HG03442 (cell line): ENCODE measurements around the gene ZYX.
"Not testable (repeated sequence)": the region's sequence is repeated elsewhere in the genome, so short reads cannot be mapped to it uniquely, and the experiment has no call there.

Source experiments
- ATAC-seq: cut with Tn5 transposase; IDR thresholded peaks from one replicate; pipeline ENCODE4 v1.9.1; 2021; ENCODE audit warnings: mild to moderate bottlenecking, moderate library complexity; ENCODE audit not compliant: unreplicated experiment

ZYX gene

DNA sequence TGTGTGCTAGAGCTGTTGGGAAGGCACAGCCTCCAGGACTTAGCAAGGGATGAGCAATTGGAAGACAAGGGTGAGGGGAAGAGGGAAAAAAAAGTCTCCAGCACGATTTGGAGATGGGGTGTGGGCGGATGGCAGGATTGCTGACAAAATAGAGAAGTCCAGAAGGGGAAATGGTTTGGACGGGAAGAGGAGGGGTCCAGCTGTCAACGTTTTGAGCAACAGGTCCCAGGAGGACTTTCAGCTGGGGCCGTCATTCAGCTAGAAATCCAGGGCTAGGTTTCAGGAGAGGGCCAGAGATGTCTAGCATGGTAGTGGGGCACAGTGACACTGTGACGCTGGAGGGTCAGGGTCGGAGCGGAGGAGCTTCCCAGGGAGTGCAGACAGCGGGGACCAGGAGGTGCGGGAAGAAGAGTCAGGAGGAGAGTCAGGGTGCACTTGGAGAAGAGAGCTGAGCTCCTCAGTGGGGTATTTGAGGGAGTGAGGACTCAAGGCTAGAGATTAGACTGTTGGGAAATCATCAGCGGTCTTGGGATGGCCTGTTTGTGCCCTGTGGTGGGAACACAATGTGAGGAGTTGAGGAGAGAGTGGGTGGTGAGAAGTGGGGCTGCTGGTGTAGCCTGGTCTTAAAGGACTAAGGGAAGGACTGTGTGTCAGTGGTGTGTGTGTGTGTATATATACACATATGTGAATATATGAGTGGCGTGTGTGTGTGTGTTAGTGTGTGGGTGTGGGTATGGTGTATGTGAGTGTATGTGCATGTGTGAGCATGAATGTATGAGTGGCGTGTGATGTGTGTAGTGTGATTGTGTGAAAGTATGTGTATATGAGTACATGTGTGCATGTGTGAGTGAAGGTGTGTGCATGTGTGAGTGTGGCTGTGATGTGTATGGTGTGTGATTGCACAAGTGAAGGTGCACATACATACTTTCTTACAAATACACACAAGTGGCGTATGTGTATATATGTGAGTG is 3.8 kb downstream of the ZYX start:
- ATAC-seq, result no peak

DNA sequence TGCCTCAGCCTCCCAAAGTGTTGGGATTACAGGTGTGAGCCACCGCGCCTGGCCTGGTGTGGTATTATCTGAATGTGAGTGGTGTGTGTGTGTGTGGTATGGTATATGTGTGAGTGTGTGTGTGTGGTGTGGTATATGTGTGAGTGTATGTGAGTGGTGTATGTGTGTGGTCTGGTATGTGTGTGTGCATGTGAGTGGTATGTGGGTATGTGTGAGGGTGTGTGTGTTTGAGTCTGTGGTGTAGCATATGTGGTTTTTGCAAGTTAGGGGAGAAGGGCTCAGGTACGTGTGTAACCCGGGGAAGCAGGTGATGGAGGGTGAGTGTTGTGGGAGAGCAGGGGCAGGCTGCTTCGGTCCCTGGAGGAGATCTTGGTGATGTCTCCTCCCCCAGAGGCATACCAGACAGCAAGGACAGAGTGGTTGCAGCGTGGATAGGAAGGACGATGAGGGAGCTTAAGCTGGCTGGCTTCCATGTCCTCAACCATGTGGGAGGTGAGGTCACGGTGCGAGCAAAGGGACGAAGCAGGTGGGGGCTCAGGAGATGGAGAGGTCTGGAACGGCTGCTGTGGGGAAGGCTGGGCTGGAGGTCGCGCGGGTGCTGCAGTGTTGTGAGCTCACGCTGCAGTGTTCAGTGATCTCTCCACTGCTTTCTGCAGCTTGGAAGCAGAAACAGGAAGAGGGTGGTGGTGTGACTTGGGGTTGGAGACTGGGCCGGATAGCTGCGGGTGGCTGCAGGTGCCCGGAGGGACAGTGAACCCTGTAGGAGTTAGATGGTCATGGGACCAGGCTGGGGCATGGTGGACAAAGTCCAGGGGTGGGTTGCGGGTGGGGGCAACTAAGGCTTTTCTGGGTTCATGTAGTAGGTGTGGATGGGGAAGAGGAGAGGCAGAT is 5.0 kb downstream of the ZYX start:
- peak; percentile 27 for ATAC-seq

DNA sequence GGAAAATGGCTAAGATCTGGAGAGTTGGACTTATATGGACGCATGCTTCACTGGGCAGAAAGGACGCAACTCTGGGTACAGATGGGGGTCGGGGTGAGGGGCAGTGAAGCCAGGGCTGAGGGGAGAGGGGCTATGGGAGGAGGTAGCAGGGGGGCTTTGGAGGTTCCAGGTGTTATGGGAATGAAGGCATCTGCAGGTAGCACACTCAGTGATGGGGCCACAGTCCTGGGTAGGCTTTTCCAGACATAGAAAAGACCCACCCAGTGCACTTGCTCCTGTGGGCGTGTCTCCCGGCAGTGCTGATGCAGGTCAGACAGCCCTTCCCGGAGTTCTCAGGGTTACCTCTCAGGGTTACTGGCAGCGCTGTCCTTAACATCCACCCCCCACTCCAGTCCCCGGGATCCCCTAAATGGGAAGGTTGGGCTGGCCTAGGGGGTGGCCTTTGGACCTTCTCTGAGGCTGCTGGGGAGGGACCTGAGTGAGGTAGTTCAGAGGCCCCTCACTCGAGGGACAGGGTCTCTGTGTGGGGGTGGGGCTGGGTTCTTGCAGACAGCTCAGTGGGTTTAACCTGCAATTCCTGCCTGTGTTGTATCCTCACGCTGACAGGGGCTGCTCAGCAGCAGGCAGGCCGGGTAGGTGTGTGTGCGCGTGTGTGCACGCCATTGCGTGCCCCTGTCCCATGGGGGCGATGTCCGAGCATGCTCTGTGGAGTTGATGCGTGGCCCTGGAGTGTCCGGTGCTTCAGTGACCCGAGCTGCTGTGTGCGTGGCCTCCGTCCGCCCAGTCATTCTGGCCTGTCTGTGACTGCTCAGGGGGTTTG is 6.2 kb downstream of the ZYX start:
- no peak for ATAC-seq

DNA sequence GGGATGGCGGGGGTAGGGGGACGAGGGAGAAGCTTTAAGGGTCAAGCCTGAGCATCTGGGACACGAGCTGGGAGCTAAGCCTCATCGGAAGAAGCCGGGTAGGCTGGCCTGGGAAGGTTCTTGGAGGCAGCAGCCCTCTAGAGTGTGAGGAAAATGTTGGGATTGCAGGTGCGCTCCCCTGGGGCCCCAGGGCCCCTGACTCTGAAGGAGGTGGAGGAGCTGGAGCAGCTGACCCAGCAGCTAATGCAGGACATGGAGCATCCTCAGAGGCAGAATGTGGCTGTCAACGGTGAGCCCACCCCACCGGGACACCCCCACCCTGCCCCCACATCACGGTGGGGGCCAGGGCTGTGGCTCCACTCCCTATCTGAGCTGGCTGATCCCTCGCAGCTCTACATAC is 6.9 kb downstream of the ZYX start:
- no peak for ATAC-seq

DNA sequence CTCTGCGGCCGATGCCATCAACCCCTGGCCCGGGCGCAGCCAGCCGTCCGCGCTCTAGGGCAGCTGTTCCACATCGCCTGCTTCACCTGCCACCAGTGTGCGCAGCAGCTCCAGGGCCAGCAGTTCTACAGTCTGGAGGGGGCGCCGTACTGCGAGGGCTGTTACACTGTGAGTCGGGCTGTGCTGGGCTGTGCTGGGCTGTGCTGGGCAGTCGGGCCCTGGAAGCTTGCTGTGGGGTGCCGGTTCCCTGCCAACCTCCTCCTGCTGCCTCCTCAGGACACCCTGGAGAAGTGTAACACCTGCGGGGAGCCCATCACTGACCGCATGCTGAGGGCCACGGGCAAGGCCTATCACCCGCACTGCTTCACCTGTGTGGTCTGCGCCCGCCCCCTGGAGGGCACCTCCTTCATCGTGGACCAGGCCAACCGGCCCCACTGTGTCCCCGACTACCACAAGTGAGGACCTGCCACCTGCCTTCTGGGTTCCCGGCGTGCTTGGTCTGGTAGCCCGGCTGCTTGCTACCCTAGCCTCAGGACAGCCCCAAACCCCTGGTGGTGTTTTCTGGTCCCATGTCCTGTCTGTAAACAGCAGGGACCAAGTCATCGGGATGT is 7.5 kb downstream of the ZYX start:
- ATAC-seq, result no peak

DNA sequence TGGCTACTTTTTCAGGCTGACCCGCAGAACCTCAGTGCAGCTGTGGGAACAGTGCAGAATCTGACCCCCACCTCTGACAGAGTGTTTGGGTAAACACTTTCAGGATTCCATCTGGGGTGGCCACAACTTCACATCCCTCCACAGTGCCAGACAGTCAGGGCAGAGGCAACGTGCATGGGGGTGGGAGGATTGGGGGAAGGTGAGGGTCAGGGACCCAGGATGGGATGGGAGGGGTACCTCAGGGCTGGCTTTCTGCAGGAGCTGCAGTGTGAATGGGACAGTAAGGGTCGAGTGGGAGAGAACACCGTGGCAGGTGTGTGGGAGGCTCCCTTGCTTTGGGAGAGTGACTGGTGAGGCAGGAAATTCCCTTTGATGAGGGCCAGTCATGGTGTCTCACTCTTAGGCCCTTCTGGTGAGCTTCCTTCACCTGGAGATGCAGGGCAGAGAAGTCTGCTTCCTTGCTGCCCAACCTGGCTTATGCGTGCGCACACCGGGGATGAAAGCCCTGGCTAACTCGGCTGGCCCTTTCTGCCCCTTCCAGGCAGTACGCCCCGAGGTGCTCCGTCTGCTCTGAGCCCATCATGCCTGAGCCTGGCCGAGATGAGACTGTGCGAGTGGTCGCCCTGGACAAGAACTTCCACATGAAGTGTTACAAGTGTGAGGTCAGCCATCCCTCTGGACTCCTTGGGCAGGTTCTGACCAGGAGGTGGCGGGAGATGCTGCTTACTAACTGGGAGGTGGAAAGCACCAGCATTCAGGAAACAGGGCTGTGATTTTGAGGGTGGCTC is 8.4 kb downstream of the ZYX start:
- ATAC-seq, result no peak

DNA sequence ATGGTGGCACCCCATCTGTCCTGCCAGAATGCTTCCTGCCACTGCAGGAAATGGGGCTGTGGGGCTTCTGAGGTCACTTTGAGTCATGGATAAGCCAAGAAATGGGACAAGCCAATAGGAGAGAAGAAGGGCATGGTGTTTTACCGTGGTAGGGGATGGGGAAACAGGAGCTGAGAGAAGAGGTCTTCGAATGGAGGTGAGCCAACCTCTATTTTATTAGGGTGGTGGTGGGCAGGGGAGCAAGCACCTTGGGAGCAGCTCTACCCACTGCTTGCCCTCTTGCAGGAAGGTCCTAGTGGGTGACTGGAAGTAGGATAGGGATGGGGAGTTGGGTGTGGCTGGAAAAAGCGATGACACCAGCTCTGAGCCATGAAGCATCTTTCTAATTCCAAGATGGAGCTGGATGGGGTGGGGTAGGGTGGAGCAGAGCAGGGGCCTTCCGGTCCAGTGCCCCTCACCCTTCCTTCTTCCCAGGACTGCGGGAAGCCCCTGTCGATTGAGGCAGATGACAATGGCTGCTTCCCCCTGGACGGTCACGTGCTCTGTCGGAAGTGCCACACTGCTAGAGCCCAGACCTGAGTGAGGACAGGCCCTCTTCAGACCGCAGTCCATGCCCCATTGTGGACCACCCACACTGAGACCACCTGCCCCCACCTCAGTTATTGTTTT is 9.1 kb downstream of the ZYX start:
- ATAC-seq, result no peak

DNA sequence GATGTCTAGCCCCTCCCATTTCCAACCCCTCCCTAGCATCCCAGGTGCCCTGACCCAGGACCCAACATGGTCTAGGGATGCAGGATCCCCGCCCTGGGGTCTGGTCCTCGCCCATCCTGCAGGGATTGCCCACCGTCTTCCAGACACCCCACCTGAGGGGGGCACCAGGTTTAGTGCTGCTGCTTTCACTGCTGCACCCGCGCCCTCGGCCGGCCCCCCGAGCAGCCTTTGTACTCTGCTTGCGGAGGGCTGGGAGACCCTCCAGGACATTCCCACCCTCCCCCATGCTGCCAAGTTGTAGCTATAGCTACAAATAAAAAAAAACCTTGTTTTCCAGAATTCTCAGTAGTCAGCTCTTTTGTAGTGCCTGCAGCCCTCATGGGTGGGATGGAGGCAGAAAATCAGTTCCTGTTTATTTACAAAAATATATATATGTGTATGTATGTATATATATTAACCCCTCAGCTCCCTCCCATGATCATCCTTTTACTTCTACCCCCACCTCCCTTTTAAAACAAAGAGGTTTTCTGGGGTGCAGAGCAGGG is 9.7 kb downstream of the ZYX start:
- ATAC-seq, result no peak

DNA sequence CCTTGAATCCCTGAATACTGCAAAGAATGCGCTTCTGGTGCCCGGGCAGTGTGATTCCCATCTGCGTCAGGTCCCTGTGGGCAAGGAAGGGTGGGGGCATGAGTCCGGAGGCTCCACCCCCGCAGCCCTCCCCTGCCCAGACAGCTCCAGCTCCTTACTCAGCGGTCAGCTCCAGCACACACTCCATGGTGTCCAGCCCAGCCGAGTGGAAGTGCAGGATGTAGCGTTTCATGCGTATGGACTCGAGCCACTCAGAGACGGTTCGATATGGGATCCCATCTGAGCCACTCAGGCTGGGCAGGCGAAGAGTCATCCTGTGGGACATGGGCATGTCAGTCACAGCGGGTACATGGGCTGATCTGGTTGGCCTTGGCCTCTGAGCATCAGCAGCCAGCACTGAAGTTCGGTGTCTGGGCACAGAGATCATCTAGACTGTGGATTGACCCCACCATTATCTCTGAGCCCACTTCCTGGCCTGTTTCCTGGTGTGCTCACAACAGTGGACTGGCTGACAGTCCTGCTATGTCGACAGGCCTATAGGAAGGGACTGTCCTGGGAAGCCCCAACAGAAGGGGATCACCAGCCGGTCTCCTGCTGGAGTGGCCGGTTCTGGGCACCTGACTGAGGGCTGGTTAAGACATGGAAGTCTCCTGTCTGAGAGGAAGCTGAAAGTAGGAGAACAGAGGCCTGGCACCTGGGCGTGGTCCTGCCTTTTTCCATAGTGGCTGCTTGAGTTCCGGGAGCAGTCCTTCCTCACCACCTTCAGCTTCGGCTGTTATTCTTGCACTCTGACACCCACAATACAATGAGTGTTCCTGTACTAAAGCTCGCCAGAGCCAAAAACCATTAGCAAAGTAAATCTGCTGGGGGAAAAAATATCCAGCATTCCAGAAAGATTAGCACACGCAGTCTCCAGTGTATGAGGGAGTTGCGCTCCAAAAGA is 10.6 kb downstream of the ZYX start:
- no peak for ATAC-seq

DNA sequence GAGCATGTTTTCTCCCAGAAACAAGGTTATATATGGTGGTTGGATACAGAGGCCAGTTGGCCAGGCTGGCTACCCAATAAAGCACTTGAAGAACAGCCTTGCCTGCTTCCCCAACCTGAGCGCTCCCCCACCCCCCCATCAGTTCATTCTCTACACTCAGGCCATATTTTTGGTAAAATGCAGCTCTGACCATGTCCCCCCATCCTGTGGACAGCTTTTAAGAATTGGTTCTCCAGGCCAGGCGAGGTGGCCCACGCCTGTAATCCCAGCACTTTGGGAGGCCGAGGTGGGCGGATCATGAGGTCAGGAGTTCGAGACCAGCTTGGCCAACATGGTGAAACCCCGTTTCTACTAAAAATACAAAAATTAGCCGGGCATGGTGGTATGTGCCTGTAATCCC is 11.3 kb downstream of the ZYX start:
- ATAC-seq, result not testable (repeated sequence)

DNA sequence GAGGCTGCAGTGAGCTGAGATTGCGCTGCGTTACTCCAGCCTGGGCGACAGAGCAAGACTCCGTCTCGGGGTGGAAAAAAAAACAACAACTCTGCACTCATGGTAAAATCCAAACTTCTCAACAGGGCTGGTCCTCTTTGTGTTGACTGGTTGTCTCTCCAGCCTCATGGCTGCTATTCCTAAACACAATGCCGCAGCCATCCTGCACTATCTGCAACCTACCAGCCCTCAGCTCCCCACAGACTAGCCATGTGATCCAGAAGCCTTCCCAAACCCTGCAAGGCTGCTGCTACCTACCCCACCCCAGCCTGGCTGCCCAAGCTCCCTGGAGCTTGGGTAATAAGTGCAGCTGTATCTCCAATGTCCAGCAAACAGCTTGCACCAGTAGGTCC is 11.7 kb downstream of the ZYX start:
- ATAC-seq, result no peak

DNA sequence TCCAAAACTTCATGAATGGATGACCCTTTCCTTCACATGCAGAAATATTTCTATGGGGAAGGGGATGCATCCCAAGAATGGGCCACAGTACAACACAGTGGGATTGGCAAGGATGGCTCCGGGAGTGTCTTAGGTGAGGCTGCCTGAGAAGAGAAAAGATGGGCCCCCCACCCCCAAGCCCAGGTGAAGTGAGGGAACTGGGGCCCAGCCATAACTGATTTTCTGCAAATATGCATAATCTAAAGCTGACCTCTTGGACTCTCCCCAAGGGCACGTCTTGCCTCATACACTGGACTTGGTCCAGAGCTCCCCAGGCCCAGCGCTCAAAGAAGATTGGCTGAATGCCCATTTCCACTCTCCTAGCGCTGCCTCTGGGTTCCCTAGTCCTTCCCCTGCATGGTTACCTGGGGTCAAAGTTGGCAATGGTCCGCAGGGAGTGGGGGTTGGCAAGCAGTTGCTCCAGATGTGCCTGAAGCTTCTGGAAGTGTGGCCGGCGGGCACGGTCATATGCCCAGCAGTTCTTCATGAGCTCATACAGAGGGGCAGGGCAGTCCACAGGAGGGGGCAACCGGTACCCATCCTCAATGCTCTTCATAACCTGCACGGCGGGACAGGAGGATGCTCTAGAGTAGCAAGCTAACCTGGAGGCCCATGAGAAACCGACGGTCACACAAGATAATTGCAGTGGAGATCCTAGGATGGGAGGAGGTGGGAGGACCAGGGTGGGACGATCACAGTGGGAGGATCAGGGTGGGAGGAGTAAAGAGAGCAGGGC is 12.3 kb downstream of the ZYX start:
- ATAC-seq, result no peak

DNA sequence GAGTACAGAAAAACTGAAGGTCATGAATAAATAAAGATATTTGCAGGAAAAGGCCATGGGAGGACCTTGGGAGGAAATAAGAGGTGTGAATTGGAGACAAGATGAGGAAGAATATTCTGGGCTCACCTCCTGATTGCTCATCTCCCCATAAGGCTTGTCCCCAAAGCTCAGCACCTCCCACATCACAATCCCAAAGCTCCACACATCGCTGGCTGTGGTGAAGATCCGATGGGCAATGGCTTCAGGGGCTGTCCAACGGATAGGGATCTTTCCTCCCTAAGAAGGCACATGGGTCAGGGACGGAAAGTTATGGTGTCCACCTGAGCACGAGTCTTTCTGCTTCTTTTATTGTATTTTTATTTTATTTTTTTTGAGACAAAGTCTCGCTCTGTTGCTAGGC is 12.9 kb downstream of the ZYX start:
- ATAC-seq, result no peak

DNA sequence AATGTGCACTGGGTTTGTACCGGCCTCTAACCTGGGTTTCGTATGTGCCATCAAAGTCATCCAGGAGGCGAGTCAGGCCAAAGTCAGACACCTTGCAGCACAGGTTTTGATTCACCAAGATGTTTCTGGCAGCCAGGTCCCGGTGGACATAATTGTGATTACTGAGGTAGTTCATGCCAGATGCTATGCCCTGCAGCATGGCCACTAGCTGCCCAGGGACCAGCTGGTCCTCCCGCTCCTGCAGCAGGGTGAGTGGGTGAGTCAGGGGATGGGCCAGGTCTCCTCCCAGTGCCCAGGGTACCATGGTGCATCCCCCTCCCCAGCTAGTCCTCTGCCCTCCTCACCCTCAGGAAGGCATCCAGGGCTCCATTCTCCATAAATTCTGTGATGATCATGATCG is 13.6 kb downstream of the ZYX start:
- ATAC-seq, result no peak

DNA sequence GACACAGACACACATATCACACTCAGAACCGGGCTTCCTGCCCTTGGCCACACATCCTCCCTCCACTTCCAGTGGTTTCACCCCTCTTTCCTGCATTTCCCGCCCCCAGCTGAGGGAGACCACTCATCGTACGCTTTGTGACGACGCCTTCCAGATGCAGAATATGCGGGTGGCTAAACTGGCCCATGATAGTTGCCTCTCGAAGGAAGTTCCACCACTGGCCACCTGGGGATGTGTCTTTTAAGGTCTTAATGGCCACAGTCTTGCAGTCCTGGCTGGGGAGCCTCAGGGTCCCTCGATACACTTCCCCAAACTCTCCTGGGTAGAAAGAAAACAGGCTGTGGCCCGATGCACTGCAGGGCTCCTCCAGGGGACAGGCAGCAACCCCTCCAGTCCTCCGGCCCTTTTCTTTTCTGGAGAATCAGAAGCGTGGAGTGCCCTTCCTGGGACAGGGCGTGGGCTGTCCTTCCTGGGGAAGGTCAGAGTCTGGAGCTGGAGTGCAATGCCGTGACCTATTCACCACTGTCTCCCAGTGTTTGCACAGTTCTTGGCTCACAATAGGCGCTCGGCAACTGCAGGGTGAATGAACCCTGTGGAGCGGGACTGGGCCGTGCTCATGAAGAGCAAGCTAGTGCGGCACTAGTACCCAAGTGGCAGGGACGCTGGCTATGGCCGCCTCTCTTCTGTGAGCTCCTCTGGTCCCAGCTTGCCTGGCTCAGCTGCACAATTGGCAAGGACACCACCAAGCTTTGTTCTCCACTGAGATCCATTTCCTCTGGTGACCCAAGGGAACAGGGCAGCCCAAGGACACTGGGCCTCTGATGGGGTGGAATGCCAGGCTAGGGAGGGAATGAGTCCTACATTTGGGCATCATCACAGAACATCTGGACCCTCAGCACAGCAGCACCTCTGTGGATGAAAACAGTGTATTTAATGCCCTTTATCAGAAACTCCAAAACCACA is 14.3 kb downstream of the ZYX start:
- no peak for ATAC-seq

DNA sequence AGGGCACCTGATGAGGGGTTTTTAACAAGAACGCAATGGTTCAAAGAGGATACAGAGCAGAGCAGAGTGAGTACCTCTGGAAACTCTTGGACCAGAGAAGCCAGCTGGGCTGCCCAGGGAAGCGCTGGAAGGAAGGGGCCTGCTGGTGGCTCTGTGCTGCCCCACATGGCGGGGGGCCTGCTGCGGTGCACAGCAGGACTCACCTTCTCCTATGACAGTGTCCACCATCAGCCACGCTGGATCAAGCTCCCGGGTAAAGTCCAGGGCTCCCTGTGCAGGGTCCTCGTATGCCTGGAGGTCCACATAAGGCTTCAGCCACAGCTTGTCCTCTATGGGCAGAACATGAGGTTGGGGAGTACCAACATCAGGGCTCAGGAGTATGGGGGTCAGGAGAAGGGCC is 15.0 kb downstream of the ZYX start:
- ATAC-seq, result no peak
